Hepatocyte (in vitro differentiated cells): Measurements from ENCODE around the gene RBBP5. TPM values are rescaled to one million over a fixed set of nuclear protein-coding genes. Genes with fewer than 3 reads are reported as not detected.

ENCODE experiments used
- DNase-seq: peaks from one replicate; pipeline ENCODE4 v3.0.0-alpha.2; 2016; ENCODE audit warnings: low spot score
- H2AFZ ChIP-seq: fragments of 200-600 bp; sonication (generic); 2 replicates; pipeline ENCODE4 v1.6.0; 2016; ENCODE audit warnings: antibody characterized with exemption, mild to moderate bottlenecking
- H3K27ac ChIP-seq: fragments of 200-600 bp; sonication (generic); 2 replicates; pipeline ENCODE4 v1.5.1; 2016; ENCODE audit warnings: mild to moderate bottlenecking
- H3K27me3 ChIP-seq: fragments of 200-600 bp; sonication (generic); 2 replicates; pipeline ENCODE4 v1.6.1; 2016
- H3K36me3 ChIP-seq: fragments of 200-600 bp; sonication (generic); replicated peaks from 2 replicates; pipeline ENCODE4 v1.5.1; 2016; ENCODE audit warnings: low read depth; ENCODE audit not compliant: insufficient read depth
- H3K4me1 ChIP-seq: fragments of 200-600 bp; sonication (generic); 2 replicates; pipeline ENCODE4 v1.5.1; 2016; ENCODE audit warnings: mild to moderate bottlenecking, moderate library complexity; ENCODE audit not compliant: insufficient read depth
- H3K4me2 ChIP-seq: fragments of 200-600 bp; sonication (generic); 2 replicates; pipeline ENCODE4 v1.6.0; 2016
- H3K4me3 ChIP-seq: fragments of 200-600 bp; sonication (generic); 2 replicates; pipeline ENCODE4 v1.5.1; 2016; ENCODE audit warnings: mild to moderate bottlenecking
- H3K79me2 ChIP-seq: fragments of 200-600 bp; sonication (generic); 2 replicates; pipeline ENCODE4 v1.6.0; 2017; ENCODE audit warnings: mild to moderate bottlenecking
- H3K9me2 ChIP-seq: fragments of 200-600 bp; sonication (generic); replicated peaks from 2 replicates; pipeline ENCODE4 v1.6.0; 2017; ENCODE audit warnings: mild to moderate bottlenecking; ENCODE audit not compliant: insufficient read depth
- H3K9me3 ChIP-seq: fragments of 200-600 bp; sonication (generic); 2 replicates; pipeline ENCODE4 v1.5.1; 2016; ENCODE audit warnings: low read depth, mild to moderate bottlenecking
- H4K20me1 ChIP-seq: fragments of 200-600 bp; sonication (generic); 2 replicates; pipeline ENCODE4 v1.6.0; 2016; ENCODE audit warnings: mild to moderate bottlenecking; ENCODE audit not compliant: insufficient read depth, poor library complexity, severe bottlenecking
- EZH2 ChIP-seq: fragments of 200-600 bp; sonication (generic); IDR thresholded peaks from 2 replicates; pipeline ENCODE4 v1.6.1; 2016; ENCODE audit warnings: antibody characterized with exemption, mild to moderate bottlenecking, borderline replicate concordance
- EZH2phosphoT487 ChIP-seq: fragments of 200-600 bp; sonication (generic); IDR thresholded peaks from one replicate; pipeline ENCODE4 v1.6.1; 2018; ENCODE audit warnings: antibody characterized with exemption, mild to moderate bottlenecking, low read depth, moderate library complexity; ENCODE audit not compliant: unreplicated experiment, severe bottlenecking
- whole genome bisulfite sequencing: methylation state at CpG from one replicate; pipeline ENCODE4 v1.1.6; 2016; ENCODE audit warnings: low lambda C conversion rate; ENCODE audit errors: missing lambda C conversion rate; 5-methylcytosine and 5-hydroxymethylcytosine counted together
- polyA plus RNA-seq: library from polyadenylated mRNA; unstranded; fragments of >200 nt; fragmentation: Nextera tagmentation; extraction: Ambion mirVana; gene quantifications from 2 replicates; pipeline ENCODE4 v1.2.1, GENCODE V29; 2016
- total RNA-seq: library from RNA; depleted of rRNA; stranded (reverse); fragments of >200 nt; gene quantifications from 2 replicates; pipeline ENCODE4 v1.2.3, GENCODE V29; 2014
- TF ChIP-seq, protein P1 (sequence below): fragments of 200-600 bp; sonication (generic); IDR thresholded peaks from 2 replicates; pipeline ENCODE4 v1.5.1; 2016; ENCODE audit warnings: antibody characterized with exemption, mild to moderate bottlenecking; ENCODE audit not compliant: poor library complexity

The RBBP5 gene
- total and polyA plus RNA-seq, 2 experiments from 2014 or later: 9.0 to 15.3 TPM

DNA sequence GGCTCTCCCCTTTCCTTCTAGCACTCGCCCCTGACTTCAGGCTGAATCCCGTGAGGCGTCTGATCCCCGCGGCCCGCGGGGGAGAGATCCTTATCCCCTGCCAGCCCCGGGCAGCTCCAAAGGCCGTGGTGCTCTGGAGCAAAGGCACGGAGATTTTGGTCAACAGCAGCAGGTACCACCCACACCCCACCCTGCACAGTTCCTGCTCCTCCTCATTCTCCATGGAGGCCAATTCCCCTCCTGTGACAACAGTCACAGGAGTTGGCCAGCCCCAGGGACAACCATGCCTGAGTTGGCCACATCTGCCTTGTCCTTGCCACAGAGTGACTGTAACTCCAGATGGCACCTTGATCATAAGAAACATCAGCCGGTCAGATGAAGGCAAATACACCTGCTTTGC is 57.5 kb downstream of the RBBP5 start:
- H3K4me3 ChIP-seq: no peak overlapping the region
- H3K4me2 ChIP-seq: no peak overlapping the region
- H3K4me1 ChIP-seq: no peaks in the 10 kb centered on the region
- no peak overlapping the region for H2AFZ ChIP-seq
- no peak overlapping the region for H3K27ac ChIP-seq
- H3K9me3 ChIP-seq: no peaks in the 10 kb centered on the region
- DNase-seq: no peak
- no peaks in the 10 kb centered on the region for H4K20me1 ChIP-seq
- no peaks in the 10 kb centered on the region for H3K9me2 ChIP-seq
- no peaks in the 10 kb centered on the region for H3K79me2 ChIP-seq
- 85% methylated on average over 10 of the region's 11 CpGs for WGBS
- no peaks in the 10 kb centered on the region for H3K27me3 ChIP-seq
- no peak for TF ChIP-seq EZH2phosphoT487
- no peak for TF ChIP-seq EZH2
- TF ChIP-seq, protein P1, sequence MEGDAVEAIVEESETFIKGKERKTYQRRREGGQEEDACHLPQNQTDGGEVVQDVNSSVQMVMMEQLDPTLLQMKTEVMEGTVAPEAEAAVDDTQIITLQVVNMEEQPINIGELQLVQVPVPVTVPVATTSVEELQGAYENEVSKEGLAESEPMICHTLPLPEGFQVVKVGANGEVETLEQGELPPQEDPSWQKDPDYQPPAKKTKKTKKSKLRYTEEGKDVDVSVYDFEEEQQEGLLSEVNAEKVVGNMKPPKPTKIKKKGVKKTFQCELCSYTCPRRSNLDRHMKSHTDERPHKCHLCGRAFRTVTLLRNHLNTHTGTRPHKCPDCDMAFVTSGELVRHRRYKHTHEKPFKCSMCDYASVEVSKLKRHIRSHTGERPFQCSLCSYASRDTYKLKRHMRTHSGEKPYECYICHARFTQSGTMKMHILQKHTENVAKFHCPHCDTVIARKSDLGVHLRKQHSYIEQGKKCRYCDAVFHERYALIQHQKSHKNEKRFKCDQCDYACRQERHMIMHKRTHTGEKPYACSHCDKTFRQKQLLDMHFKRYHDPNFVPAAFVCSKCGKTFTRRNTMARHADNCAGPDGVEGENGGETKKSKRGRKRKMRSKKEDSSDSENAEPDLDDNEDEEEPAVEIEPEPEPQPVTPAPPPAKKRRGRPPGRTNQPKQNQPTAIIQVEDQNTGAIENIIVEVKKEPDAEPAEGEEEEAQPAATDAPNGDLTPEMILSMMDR: no peak
- no peaks in the 10 kb centered on the region for H3K36me3 ChIP-seq

DNA sequence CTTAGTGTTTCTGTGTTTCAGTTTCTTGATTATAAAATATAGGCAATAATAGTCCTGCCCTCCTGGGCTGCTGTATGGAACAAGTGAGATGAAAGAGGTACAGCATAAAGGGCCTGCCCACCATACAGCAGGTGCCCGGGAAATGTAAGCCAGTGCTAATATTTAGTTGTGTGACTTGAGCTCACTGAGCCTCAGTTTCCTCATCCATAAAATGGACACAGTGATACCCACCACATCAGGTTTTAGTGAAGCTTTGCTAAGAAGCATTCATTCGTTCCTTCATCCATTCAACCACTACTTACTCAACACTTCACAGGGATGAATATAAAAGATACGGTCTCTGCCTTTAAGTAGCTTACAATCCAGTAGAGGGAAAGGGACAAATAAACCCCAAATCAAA is 58.9 kb downstream of the RBBP5 start:
- Histone ChIP-seq H3K4me1 (no peaks in the 10 kb centered on the region), H4K20me1 (no peaks in the 10 kb centered on the region), H2AFZ (no peak overlapping the region), H3K79me2 (no peaks in the 10 kb centered on the region), H3K27ac (no peak overlapping the region), H3K36me3 (no peaks in the 10 kb centered on the region), H3K9me2 (no peaks in the 10 kb centered on the region), H3K4me2 (no peak overlapping the region), H3K4me3 (no peak overlapping the region), H3K9me3 (no peaks in the 10 kb centered on the region), H3K27me3 (no peaks in the 10 kb centered on the region)
- no peak for DNase-seq
- 96% methylated on average over 3 of the region's 3 CpGs for WGBS
- TF ChIP-seq, protein P1: no peak
- no peak for TF ChIP-seq EZH2phosphoT487

DNA sequence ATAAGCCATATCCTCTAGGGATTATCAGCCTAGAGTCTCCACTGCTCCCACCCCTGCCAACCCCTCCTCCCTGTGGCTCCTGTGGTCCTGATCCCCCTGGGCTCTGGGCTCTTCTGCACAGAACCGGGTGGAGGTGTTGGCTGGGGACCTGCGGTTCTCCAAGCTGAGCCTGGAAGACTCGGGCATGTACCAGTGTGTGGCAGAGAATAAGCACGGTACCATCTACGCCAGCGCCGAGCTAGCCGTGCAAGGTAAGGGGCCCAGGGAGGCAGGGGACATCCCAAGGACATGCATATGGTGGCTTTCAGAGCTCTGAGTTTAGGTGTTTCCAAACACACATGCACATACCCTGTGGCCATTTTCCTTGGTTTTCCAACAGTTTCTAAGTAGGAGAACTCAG is 59.5 kb downstream of the RBBP5 start:
- WGBS: 99% methylated on average over 8 of the region's 8 CpGs
- H3K4me3 ChIP-seq: no peak overlapping the region
- TF ChIP-seq EZH2 (no peak), EZH2phosphoT487 (no peak)
- TF ChIP-seq, protein P1: no peak
- DNase-seq: no peak
- no peaks in the 10 kb centered on the region for H3K9me3 ChIP-seq
- H3K27ac ChIP-seq: no peak overlapping the region
- no peaks in the 10 kb centered on the region for H3K4me1 ChIP-seq
- no peaks in the 10 kb centered on the region for H3K27me3 ChIP-seq
- no peaks in the 10 kb centered on the region for H4K20me1 ChIP-seq
- no peaks in the 10 kb centered on the region for H3K36me3 ChIP-seq
- no peak overlapping the region for H3K4me2 ChIP-seq
- no peaks in the 10 kb centered on the region for H3K79me2 ChIP-seq
- no peaks in the 10 kb centered on the region for H3K9me2 ChIP-seq
- H2AFZ ChIP-seq: no peak overlapping the region

DNA sequence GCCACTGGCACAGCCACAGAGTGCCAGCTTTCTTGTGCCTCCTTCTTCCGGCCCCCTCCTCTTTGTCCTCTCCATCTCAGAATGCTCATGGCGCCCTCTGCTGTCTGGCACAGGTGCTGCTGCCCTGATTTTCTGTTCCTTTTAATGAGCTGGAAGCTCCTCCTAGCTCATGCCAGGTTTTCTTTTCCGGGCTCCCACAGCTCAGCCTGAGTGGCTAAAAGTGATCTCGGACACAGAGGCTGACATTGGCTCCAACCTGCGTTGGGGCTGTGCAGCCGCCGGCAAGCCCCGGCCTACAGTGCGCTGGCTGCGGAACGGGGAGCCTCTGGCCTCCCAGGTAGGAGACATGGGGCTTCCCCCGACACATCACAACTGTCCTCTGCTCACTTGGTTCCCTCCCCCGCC is 60.1 kb downstream of the RBBP5 start:
- Histone ChIP-seq H3K36me3 (no peaks in the 10 kb centered on the region), H3K9me3 (no peaks in the 10 kb centered on the region), H2AFZ (peak overlapping the region; percentile 64), H3K4me2 (peak overlapping the region; percentile 33), H3K27me3 (no peaks in the 10 kb centered on the region), H3K9me2 (no peaks in the 10 kb centered on the region), H3K27ac (no peak overlapping the region), H4K20me1 (no peaks in the 10 kb centered on the region), H3K79me2 (no peaks in the 10 kb centered on the region), H3K4me3 (no peak overlapping the region), H3K4me1 (no peaks in the 10 kb centered on the region)
- WGBS: 42% methylated on average over 13 of the region's 13 CpGs
- peak; percentile 89 for DNase-seq
- TF ChIP-seq EZH2phosphoT487: no peak
- TF ChIP-seq, protein P1: peak; percentile 98
